ENCODE results near the gene SELP.
A peak's percentile ranks its signal among the peaks of the same experiment; 100 is the strongest.

Gene SELP

DNA sequence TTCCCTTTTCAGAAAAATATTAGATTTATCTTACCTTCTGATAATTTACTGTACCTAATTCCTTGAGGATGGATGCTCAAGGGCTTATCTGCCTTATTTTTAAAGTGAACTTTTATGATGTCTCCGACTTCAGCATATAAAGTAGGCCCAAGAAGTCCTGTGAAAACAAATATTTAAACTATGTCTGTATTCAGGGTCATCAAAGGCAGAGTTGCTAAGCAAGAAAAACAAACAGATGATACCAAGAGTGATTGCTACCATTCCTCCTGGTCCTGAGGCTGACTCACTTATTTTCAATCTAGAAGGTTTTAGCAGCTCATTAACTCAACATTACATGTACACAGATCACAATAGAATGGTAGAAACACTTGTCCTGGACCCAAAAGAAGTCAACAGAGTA lies 57.7 kb downstream of the SELP start:
- peak; percentile 42 for DNase-seq

DNA sequence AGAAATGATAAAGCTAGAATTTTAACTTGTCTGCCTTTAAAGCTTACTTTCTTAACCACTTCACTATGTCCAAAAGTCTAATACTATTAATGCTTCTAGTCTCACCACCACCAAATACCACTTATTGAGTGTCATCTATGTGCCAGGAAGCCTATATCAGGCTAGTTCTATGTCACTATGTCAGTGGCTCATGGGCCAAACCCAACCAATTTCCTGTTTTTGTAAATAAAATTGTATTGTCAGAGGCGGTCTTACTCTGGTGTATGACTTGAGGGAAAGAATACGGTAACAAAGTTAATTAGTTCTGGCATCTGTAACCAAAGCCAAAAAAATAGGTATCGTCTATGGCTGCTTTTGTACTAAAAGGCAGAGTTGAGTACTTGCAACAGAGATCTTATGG lies 58.5 kb downstream of the SELP start:
- DNase-seq, result peak; percentile 47

DNA sequence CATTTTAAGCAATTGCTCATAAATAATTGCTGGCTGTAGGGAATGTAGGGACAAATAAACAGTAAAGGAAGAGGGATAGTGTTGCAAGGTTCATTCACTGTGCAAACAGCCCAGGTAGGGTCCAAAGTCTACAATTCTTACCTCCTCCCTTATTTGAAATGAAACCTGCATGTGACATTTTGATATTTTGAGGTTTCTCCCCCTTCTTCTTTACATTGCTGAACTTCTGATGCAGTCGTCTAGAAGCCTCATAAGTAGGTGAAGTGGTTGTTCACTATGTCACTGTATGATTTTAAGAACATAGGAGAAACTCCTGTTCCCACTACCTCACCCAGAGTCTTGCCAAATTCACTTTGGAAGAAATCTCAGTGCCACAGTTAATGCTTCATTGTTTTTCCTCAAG lies 59.8 kb downstream of the SELP start:
- DNase-seq, result no peak

DNA sequence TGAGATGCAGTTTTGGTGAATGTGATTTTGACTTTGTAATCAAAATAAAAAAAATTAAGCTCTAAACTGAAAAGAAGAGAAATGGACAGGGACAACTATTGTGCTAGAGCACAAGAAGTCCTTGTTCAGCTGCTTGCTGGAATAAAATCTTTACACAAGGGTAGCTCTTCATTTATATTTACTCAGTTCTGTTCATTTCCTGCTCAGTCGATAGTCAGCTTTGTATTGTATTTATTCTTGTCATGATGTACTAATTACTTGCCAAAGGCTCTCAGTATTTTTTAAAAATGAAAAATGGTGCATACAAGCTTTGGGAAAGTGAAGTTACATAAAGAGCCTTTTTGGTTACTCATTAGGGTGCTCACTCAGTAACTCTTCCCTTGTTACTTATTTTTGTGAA lies 61.4 kb downstream of the SELP start:
- no peak for DNase-seq

DNA sequence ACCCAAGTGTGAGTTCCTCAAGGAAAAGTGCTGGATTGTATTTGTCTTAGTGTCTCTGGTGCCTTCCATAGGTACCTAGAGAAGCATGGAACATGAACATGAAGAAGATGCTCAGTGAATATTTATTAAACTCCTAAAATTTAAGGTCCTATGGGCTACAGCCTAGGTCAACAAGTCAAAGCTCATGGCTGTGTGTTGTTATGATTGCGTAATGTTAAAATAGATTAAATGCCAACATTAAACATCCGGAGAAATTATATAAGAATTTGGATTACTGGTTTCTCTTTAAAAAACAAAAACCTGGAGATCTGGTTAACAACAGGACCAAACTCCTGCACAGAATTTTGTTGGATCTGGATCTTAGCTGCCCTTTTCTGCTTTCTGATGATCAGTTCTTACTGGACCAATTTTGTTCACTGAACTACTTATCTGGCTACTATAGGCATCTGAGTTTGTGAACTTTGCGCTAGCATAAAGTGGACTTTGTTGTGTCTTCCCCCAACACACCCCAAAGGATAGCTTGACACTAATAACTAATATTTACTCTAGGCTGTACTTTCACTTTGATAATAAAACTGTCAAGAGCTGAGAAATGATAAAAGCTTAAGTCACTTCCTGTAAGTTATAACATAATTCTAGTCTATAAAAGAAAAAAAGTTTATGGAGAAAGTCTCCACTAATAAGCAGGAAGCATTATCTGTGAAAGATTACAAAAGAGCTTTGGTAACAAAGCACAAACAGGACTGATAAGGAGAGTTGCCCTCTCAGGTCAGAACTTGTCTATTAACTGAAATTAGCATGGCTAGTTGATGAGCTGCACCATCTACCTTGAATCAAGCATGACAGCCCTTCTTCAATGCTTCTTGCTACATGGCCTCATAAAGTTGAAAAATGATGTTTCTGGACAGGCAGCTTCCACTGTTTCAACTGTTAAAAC lies 64.3 kb downstream of the SELP start:
- no peak for DNase-seq

DNA sequence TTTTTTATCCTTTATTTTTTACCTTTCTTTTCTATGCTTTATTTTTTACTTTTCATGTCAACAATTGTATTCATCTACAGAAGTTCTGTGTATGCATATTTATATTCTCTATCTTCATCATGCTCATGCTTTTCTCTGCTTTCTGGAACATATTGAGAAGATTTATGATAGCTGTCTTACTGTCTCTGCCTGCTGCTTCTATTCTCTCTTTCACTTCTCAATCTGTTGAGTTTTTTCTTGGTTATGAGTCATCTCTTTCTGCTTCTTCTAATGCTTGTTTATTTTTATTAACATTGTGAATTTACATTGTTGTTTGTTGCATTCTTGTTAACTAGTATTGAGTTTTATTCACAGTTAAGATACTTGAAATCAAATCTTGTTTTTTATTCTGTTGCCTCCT lies 66.3 kb downstream of the SELP start:
- no peak for DNase-seq

DNA sequence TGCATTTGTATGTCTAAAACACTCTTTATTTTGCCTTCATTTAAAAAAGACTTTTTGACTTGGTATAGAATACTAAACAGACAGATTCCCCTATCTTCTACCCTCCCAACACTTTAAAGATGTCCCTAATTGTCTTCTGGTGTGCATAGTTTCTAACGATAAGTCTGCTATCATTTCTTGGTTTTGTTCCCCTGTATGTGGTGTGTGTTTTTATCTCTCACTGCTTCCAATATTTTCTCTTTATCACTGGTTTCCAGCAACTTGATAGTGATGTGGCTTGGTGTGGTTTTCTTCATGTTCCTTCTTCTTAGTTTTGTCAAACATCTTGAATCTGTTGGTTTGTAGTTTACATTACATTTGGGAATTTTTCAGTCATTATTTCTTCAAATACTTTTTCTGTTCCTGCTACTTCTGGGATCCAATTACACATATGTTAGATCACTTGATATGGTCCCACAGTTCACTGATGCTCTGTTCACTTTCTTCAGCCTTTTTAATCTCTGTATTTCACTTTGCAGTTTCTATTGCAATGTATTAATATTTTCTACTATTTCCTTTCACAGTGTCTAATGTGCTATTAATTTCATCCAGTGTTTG lies 66.8 kb downstream of the SELP start:
- DNase-seq, result no peak

DNA sequence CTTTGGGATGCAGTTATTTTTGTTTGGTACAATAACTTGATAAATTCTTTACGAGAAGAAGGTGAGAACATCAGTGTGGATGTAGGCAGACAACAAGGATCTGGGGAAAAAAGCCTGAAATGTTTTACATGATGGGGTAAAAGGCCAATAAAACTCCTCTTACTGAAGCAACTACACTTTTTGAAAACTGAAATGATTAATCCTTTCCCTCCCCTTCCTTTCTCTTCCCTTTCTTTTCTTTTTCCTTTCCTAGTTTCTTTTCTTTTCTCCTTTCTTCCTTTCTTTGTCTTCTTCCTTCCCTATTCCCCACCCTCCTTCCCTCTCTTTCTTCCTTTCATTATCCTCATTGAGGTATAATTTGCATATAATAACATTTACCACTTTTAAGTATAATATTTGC lies 68.2 kb downstream of the SELP start:
- no peak for DNase-seq

DNA sequence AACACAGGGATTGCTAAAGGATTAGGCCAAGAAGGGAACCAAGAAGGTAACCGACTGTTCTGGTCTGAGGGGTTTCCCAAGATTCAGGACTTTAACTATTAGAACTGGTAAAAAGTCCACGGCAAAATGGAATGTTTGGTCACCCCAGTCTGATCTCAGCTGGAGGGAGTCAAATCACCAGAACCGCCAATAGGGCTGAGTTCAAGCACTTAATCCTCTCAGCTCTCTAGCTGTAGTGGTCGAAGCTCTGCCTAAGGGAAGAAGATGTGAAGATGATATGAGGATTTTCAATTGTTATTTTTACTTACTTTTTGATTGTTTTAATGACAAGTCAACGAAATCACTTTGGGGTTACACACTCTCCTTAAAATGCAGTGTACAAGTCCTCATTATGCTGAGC lies 72.8 kb downstream of the SELP start:
- no peak for DNase-seq

DNA sequence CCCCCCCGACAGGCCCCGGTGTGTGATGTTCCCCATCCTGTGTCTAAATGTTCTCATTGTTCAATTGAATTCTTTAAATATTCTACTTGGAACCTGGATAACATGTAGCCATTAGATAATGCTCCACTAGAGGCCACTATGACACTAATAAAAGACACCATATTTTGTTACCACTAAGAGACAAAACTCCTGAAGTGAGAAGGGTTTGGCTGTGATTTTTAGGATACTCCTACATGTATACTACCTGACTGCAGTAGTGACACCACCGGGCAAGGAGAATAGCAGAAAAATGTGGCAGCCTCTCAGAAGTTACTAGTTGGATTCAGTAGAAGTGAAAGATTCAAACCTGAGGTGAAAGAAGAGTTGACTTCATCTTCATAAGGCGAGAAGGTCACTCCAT lies 79.6 kb downstream of the SELP start:
- peak; percentile 65 for DNase-seq

DNA sequence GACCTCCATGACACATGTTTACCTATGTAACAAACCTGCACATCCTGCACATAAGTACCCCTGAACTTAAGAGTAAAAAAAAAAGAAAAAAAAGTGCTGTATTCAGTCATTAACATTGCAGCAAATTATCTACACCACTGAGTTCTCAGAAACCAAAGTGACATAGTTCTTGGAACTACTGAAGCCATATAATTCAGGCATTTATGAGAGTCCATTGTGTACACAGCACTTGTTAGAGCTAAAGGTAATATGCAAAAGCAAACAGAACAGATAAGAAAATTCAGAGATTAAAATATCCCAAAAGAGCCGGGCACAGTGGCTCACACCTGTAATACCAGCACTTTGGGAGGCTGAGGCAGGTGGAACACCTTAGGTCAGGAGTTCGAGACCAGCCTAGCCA lies 81.6 kb downstream of the SELP start:
- no peak for DNase-seq

DNA sequence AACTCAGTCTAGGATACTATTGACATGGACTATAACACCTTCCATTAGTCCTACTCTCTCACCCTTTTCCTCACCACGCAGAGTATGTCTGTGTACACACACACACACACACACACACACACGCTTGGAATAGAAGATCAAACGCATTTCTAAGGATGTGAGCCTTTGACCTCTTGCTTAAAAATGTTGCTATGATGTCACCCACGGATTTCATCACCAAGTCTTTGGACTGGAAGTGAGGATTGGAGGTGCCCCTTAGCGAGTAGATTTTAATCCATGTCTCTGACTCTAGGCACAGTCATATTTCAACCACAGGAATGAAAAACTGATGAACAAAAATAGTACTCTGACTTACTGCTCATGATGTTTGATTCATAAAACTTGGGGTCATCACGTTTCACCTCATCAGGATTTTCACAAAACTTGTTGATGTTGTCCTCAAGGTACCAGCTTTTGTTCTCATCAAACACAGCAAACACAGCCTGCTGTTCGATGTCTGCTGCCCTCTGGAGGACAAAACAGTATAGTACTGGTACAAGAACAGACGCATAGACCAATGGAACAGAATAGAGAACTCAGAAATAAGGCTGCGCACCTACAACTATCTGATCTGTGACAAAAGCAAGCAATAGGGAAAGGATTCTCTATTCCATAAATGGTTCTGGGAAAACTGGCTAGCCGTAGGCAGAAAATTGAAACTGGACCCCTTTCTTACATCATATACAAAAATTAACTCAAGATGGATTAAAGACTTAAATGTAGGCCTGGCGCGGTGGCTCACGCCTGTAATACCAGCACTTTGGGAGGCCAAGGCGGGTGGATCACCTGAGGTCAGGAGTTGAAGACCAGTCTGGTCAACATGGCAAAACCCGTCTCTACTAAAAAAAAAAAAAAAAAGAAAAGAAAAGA lies 83.6 kb downstream of the SELP start:
- peak; percentile 82 for DNase-seq

DNA sequence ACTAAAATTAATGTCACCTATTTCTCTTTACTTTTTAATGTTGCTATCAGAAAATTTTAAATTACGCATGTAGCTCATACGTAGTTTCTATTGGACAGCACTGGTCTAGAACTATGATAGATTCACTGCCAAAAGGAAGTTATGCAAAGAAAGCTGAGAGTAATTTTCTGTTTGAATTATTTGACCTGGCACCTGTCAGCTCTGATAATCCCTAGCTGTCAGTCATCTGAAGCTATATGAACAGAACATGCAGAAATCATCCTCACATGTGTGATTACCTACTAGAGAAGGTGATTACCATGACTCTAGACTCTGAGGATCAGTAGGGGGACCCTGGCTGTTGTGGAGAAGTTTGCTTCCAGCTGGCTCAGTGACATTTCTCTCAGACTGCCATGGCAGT lies 84.5 kb downstream of the SELP start:
- DNase-seq, result no peak

DNA sequence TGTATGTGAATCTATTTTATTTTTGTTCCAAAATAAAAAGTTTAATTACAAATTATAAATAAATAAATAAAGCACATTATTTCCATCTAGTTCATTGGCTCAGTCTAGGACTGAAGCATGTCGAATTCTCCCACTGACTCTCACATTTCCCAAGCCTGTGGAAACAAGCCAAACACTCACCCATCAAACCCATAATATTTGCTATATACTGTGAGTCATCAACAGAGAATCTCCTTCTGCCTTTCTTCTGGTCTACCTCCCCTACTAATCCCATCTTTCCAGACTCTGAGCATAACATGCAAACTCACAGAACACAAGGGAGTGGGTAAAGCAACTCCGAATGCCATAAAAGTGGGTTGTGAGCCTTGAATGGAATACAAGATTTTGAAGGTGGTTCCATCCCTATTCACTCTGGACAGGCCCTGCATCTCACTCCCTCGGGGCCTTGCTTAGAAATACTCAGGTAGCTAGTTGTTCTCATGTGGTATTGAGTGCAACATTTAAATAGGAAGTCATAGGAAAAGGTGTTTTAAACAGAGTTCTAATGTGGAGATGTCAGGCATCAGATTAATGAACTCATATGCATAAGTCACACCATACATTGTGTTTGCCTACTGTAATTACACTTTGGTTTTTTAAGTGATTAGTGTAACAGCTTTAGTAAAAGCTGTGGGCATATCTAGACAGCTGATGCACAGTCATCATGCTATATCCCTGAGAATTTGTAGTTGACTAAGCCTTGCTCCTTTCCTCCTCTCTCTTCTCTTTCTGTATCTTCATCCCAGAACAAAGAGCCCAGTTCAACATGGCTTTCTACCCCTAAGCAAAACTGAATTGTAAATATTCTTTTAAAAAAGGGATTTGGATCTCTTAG lies 90.7 kb downstream of the SELP start:
- DNase-seq, result no peak

Measured in CD4-positive, alpha-beta T cell treated with Interleukin-17A for 1 hour (primary cell).